ENCODE results near the gene ARHGAP27. TPM values are rescaled to one million over a fixed set of nuclear protein-coding genes. Genes with fewer than 3 reads are reported as not detected.

The ARHGAP27 gene
- total RNA-seq, 1 donor from 2014 or later = 4.7 TPM

DNA sequence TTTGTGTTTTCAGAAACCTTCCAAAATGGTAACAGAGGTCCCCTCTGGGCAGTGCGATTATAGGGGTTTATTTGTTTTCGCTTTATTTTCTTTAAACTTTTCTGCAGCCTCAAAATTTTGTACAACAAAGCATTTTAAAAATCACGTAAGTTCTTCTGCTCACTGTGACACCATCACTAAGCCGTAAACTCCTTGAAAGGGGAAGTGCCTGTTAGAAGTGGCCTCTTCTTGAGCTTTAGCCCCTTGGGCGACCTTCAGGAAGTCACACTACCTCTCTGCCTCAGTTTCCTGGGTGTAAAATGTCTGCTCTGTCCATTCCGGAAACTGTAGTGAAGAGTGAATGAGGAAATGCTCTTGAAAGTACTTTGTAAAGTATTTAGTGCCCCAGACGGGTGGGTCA lies 26.6 kb downstream of the ARHGAP27 start:
- Histone ChIP-seq H3K4me1 (ENCODE audit: control insufficient read depth in 3 of 3, insufficient read depth in 3 of 3, low read length in 3 of 3) (peaks cover 13 to 18% (median 18%) of the 10 kb centered on the region in 3 donors), H3K9me3 (ENCODE audit: control insufficient read depth in 3 of 3, low read length in 3 of 3) (no peaks in the 10 kb centered on the region), H3K27ac (ENCODE audit: low read depth, low read length) (no peak overlapping the region), H3K36me3 (ENCODE audit: control insufficient read depth in 3 of 3, insufficient read depth in 3 of 3, low read length in 3 of 3) (peaks cover 3 to 7% (median 6%) of the 10 kb centered on the region in 3 donors), H3K4me3 (ENCODE audit: low read length in 3 of 3) (no peak overlapping the region), H3K9ac (ENCODE audit: low read depth in 1 of 3, low read length in 3 of 3) (no peak overlapping the region), H3K27me3 (ENCODE audit: control insufficient read depth in 3 of 3, insufficient read depth in 3 of 3, low read length in 3 of 3) (peaks cover 0 to 5% (median 0%) of the 10 kb centered on the region in 3 donors)

DNA sequence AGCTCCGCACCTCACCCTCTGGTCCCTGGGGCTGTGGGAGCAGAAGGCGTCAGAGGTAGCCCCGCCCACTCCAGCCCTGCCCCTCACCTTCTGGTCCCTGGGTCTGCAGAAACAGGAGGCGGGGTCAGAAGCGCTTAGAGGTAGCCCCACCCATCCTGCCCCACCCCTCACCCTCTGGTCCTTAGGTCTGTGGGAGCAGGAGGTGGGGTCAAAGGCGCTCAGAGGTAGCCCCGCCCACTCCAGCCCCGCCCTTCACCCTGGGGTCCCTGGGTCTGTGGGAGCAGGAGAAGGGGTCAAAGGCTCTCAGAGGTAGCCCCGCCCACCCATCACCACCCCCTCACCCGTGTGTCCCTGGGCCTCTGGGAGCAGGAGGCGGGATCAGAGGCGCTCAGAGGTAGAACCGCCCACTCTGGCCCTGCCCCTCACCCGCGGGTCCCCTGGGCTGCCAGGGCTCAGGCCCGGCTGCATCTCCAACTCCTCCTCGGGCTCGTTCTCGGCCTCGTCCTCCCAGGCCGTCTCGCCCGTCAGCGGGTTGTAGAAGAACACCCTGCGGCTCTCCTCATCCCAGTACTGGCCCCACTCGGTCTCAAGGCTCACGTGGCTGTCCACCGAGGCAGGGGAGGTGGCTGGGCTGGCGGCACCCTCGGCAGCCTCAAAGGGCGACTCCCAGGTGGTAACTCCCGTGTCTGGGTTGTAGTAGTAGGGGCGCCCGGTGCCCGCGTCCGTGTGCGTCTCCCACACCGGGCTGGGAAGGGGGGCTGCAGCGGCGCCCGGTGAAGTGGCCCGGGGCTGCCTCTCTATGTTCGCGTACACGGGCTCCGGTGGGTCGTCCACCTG lies 27.2 kb downstream of the ARHGAP27 start:
- H3K4me1 ChIP-seq (ENCODE audit: control insufficient read depth in 3 of 3, insufficient read depth in 3 of 3, low read length in 3 of 3) = peaks cover 8 to 12% (median 12%) of the 10 kb centered on the region in 3 donors
- H3K9ac ChIP-seq (ENCODE audit: low read depth in 1 of 3, low read length in 3 of 3) = peak overlapping the region in 1 of 3 donors; percentile 50
- H3K9me3 ChIP-seq (ENCODE audit: control insufficient read depth in 3 of 3, low read length in 3 of 3) = no peaks in the 10 kb centered on the region
- H3K4me3 ChIP-seq (ENCODE audit: low read length in 3 of 3) = peak overlapping the region in 2 of 3 donors; percentile 38 to 54
- peaks cover 3 to 7% (median 6%) of the 10 kb centered on the region in 3 donors for H3K36me3 ChIP-seq (ENCODE audit: control insufficient read depth in 3 of 3, insufficient read depth in 3 of 3, low read length in 3 of 3)
- no peak overlapping the region for H3K27ac ChIP-seq (ENCODE audit: low read depth, low read length)
- peaks cover 0 to 5% (median 0%) of the 10 kb centered on the region in 3 donors for H3K27me3 ChIP-seq (ENCODE audit: control insufficient read depth in 3 of 3, insufficient read depth in 3 of 3, low read length in 3 of 3)

DNA sequence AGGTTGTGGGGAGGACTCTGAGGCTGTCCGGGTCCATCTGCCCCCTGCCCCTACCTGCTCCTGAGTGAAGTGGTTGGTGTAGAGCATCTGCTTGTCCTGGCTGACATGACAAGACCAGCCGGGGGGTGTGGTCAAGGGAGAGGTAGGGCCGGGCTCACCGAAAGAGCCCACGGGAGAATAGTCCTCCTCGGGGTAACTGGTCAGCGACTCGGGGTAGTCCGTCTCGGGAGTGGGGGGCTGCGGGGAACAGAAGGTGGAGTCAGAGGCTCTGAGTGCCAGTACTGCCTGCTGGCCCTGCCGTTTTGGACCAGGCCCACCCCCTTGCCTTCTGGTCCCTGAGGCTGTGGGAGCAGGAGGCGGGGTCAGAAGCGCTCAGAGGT lies 27.8 kb downstream of the ARHGAP27 start:
- Histone ChIP-seq H3K9me3 (ENCODE audit: control insufficient read depth in 3 of 3, low read length in 3 of 3) (no peaks in the 10 kb centered on the region), H3K9ac (ENCODE audit: low read depth in 1 of 3, low read length in 3 of 3) (no peak overlapping the region), H3K27ac (ENCODE audit: low read depth, low read length) (no peak overlapping the region), H3K4me3 (ENCODE audit: low read length in 3 of 3) (no peak overlapping the region), H3K36me3 (ENCODE audit: control insufficient read depth in 3 of 3, insufficient read depth in 3 of 3, low read length in 3 of 3) (peaks cover 5 to 7% (median 6%) of the 10 kb centered on the region in 3 donors), H3K4me1 (ENCODE audit: control insufficient read depth in 3 of 3, insufficient read depth in 3 of 3, low read length in 3 of 3) (peaks cover 8 to 12% (median 10%) of the 10 kb centered on the region in 3 donors), H3K27me3 (ENCODE audit: control insufficient read depth in 3 of 3, insufficient read depth in 3 of 3, low read length in 3 of 3) (peaks cover 0 to 5% (median 0%) of the 10 kb centered on the region in 3 donors)

DNA sequence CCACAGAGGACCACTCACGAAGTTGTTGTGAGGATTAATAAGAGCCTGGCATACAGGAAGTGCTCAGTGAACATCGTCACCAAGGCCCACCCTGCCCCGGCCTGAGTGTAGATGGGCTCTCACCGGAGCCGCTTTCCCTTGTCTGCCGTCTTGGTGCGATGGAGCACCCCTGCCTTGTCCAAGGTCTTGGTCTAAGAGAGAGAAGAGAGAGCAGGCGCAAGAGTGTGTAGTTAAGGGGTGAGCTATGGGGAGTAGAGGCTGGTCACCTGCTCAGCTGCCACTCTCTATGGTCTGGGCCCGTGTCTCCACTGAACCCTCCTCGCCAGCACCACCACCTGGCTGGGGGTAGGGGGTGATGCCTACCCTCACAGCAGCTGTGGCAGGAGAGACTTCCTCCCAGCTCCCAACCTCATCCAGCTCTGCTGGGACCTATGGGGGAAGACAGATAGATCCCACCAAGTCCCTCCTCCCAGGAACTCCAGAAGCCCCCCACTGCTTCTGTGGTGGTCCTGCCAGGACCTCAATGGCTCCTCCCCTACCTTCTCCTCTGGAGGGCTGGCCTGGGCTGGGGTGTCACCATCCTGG lies 28.7 kb downstream of the ARHGAP27 start:
- peaks cover 6 to 10% (median 8%) of the 10 kb centered on the region in 3 donors for H3K4me1 ChIP-seq (ENCODE audit: control insufficient read depth in 3 of 3, insufficient read depth in 3 of 3, low read length in 3 of 3)
- H3K9ac ChIP-seq (ENCODE audit: low read depth in 1 of 3, low read length in 3 of 3) = no peak overlapping the region
- H3K4me3 ChIP-seq (ENCODE audit: low read length in 3 of 3) = no peak overlapping the region
- no peak overlapping the region for H3K27ac ChIP-seq (ENCODE audit: low read depth, low read length)
- H3K27me3 ChIP-seq (ENCODE audit: control insufficient read depth in 3 of 3, insufficient read depth in 3 of 3, low read length in 3 of 3) = peaks cover 0 to 5% (median 0%) of the 10 kb centered on the region in 3 donors
- peaks cover 5 to 7% (median 6%) of the 10 kb centered on the region in 3 donors for H3K36me3 ChIP-seq (ENCODE audit: control insufficient read depth in 3 of 3, insufficient read depth in 3 of 3, low read length in 3 of 3)
- H3K9me3 ChIP-seq (ENCODE audit: control insufficient read depth in 3 of 3, low read length in 3 of 3) = no peaks in the 10 kb centered on the region

DNA sequence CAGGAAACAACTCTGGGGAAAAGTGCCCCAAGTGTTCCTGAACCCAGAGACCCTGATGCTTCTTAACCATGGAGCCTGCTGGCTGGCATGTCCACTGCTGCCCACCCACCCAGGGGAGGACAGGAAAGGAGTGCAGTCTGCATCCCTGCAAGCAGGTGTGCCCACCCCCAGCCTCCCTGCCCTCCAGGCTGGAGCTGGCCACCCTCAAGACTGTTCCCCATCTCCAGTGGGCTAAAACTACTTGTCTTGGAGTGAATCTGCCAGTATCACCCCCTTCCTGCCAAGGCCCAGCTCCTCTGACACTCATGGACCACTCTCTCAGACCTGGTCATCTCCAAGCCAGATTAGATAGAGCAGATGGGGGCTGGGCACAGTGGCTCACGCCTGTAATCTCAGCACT lies 29.8 kb downstream of the ARHGAP27 start:
- Histone ChIP-seq H3K27ac (ENCODE audit: low read depth, low read length) (no peak overlapping the region), H3K4me3 (ENCODE audit: low read length in 3 of 3) (no peak overlapping the region), H3K9ac (ENCODE audit: low read depth in 1 of 3, low read length in 3 of 3) (no peak overlapping the region), H3K36me3 (ENCODE audit: control insufficient read depth in 3 of 3, insufficient read depth in 3 of 3, low read length in 3 of 3) (peaks cover 5 to 9% (median 6%) of the 10 kb centered on the region in 3 donors), H3K9me3 (ENCODE audit: control insufficient read depth in 3 of 3, low read length in 3 of 3) (no peaks in the 10 kb centered on the region), H3K27me3 (ENCODE audit: control insufficient read depth in 3 of 3, insufficient read depth in 3 of 3, low read length in 3 of 3) (peaks cover 0 to 5% (median 0%) of the 10 kb centered on the region in 3 donors), H3K4me1 (ENCODE audit: control insufficient read depth in 3 of 3, insufficient read depth in 3 of 3, low read length in 3 of 3) (peaks cover 0 to 5% (median 3%) of the 10 kb centered on the region in 3 donors)

DNA sequence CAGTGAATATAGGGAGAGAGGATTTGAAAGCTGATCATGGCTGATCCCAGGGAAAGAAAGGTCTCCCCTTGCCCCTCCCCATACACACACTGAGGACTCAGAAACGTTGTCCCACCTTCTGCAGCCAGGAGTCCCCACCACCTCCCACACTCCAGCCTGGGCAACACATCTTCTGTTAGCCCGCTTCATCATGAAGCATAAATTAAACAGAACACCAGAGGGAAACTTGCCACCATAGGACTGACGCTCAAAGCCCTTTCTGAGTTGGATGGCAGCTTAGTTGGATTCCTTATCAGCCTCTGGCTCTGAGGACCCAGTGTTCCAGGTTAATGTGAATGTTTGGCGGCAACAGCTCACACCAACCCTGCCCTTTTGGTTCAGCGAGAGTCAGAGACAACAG lies 33.9 kb downstream of the ARHGAP27 start:
- no peaks in the 10 kb centered on the region for H3K9me3 ChIP-seq (ENCODE audit: control insufficient read depth in 3 of 3, low read length in 3 of 3)
- no peak overlapping the region for H3K9ac ChIP-seq (ENCODE audit: low read depth in 1 of 3, low read length in 3 of 3)
- no peaks in the 10 kb centered on the region for H3K27me3 ChIP-seq (ENCODE audit: control insufficient read depth in 3 of 3, insufficient read depth in 3 of 3, low read length in 3 of 3)
- H3K4me1 ChIP-seq (ENCODE audit: control insufficient read depth in 3 of 3, insufficient read depth in 3 of 3, low read length in 3 of 3) = peaks cover 7 to 11% (median 8%) of the 10 kb centered on the region in 3 donors
- H3K27ac ChIP-seq (ENCODE audit: low read depth, low read length) = no peak overlapping the region
- H3K4me3 ChIP-seq (ENCODE audit: low read length in 3 of 3) = no peak overlapping the region
- H3K36me3 ChIP-seq (ENCODE audit: control insufficient read depth in 3 of 3, insufficient read depth in 3 of 3, low read length in 3 of 3) = peaks cover 4 to 7% (median 6%) of the 10 kb centered on the region in 3 donors

DNA sequence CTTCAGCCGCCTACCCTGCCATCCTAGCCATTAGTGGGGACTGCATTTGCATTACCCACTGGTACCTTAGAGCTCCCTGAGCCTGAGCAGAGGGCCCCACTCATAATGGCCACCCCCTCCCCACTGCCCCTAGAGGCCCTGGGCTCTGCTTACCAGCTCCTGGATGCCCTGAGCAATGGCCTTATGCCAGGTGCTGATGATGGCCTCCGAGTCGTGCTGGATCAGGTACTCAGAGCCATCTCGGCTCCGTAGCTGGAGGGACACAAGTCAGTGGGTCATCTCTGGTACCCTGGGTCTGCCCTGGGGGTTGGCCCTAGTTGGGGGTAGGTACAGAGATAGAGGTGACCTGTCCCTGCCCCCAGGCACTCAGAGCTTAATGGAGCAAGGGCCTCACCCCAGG lies 34.9 kb downstream of the ARHGAP27 start:
- Histone ChIP-seq H3K4me3 (ENCODE audit: low read length in 3 of 3) (no peak overlapping the region), H3K27ac (ENCODE audit: low read depth, low read length) (no peak overlapping the region), H3K4me1 (ENCODE audit: control insufficient read depth in 3 of 3, insufficient read depth in 3 of 3, low read length in 3 of 3) (peaks cover 7 to 11% (median 8%) of the 10 kb centered on the region in 3 donors), H3K9me3 (ENCODE audit: control insufficient read depth in 3 of 3, low read length in 3 of 3) (no peaks in the 10 kb centered on the region), H3K27me3 (ENCODE audit: control insufficient read depth in 3 of 3, insufficient read depth in 3 of 3, low read length in 3 of 3) (no peaks in the 10 kb centered on the region), H3K9ac (ENCODE audit: low read depth in 1 of 3, low read length in 3 of 3) (no peak overlapping the region), H3K36me3 (ENCODE audit: control insufficient read depth in 3 of 3, insufficient read depth in 3 of 3, low read length in 3 of 3) (peaks cover 2 to 4% (median 3%) of the 10 kb centered on the region in 3 donors)

DNA sequence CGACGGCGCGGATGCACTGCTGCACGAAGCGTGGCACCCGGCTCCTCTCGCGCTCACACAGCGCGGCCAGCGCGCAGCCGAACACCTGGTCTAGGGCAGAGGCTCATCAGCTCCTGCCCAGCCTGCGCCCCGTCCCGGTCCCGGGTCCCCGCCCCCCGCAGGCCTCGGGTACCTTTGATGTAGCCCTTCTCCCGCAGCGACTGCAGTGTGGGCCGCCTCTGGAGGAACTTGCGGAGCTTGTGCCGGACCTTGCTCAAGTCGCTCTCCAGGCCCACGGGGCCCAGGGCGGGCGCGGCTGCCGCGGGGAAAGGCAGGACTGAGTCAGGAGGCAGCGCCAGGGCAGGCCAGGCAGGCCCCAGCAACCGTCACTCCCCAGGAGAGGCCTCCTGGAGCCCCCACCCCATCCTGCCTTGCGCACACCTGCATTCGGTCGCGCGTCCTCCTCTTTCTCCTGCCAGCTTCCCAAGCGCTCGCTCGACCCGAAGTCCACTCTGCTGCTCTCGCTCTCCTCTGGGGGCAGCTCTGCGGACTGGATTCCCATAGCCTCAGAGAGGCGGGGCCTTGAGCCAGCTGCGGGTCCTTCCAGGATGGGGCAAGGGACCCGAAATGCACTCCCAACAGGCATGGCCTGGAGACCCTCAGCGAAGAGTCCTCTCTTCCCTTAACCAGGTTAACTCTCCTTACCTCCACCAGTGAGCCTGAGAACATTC lies 36.0 kb downstream of the ARHGAP27 start:
- H3K9me3 ChIP-seq (ENCODE audit: control insufficient read depth in 3 of 3, low read length in 3 of 3) = no peaks in the 10 kb centered on the region
- H3K9ac ChIP-seq (ENCODE audit: low read depth in 1 of 3, low read length in 3 of 3) = no peak overlapping the region
- H3K27me3 ChIP-seq (ENCODE audit: control insufficient read depth in 3 of 3, insufficient read depth in 3 of 3, low read length in 3 of 3) = no peaks in the 10 kb centered on the region
- H3K27ac ChIP-seq (ENCODE audit: low read depth, low read length) = no peak overlapping the region
- H3K4me3 ChIP-seq (ENCODE audit: low read length in 3 of 3) = no peak overlapping the region
- peaks cover 7 to 11% (median 8%) of the 10 kb centered on the region in 3 donors for H3K4me1 ChIP-seq (ENCODE audit: control insufficient read depth in 3 of 3, insufficient read depth in 3 of 3, low read length in 3 of 3)
- peaks cover 0 to 4% (median 2%) of the 10 kb centered on the region in 3 donors for H3K36me3 ChIP-seq (ENCODE audit: control insufficient read depth in 3 of 3, insufficient read depth in 3 of 3, low read length in 3 of 3)

DNA sequence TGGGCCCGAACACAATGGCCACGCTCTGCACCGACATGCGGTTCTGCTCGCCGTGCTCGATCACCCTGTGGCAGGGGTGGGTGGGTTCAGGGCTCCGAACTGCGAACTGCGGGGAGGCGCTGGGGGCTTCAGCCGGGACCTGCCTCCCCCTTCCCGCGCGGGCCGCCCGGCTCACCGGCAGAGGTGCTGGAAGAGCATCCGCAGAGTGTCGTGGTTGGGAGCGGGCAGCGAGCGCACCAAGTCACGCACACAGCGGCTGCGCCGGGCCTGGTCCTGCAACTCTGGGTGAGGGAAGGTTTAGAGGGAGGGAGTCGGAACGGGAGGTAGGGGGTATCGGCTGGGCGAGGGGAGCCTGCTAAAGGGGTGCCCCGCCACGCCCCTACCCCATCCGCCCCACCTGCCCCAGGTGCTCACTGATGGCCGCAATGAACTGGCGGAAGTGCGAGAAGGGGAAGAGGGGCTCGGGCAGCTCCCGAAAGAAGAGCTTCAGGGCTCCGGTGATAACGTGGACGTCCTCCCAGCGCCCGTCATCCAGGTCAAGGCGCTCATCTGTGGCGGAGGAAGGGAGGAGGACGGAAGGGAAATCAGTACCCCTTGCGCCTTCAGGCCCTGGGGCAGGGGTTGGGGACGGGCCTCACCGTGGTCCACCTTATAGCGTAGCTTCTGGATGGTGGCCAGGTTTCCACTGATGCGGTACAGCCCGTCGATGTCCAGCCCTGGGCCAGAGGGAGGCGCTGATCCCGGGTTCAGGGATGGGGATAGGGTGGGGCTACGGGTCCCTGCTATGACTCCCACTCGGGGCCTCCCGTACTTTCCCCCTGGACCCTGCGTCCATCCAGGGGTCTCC lies 36.9 kb downstream of the ARHGAP27 start:
- peak overlapping the region; percentile 22 to 57 (median 48) for H3K4me3 ChIP-seq (ENCODE audit: low read length in 3 of 3)
- peaks cover 0 to 4% (median 2%) of the 10 kb centered on the region in 3 donors for H3K36me3 ChIP-seq (ENCODE audit: control insufficient read depth in 3 of 3, insufficient read depth in 3 of 3, low read length in 3 of 3)
- no peak overlapping the region for H3K27ac ChIP-seq (ENCODE audit: low read depth, low read length)
- H3K9ac ChIP-seq (ENCODE audit: low read depth in 1 of 3, low read length in 3 of 3) = peak overlapping the region in 1 of 3 donors; percentile 68
- no peaks in the 10 kb centered on the region for H3K27me3 ChIP-seq (ENCODE audit: control insufficient read depth in 3 of 3, insufficient read depth in 3 of 3, low read length in 3 of 3)
- H3K4me1 ChIP-seq (ENCODE audit: control insufficient read depth in 3 of 3, insufficient read depth in 3 of 3, low read length in 3 of 3) = peaks cover 7 to 11% (median 8%) of the 10 kb centered on the region in 3 donors
- H3K9me3 ChIP-seq (ENCODE audit: control insufficient read depth in 3 of 3, low read length in 3 of 3) = no peaks in the 10 kb centered on the region

Measured in skeletal muscle tissue (tissue), 4 donors.